Measurements from ENCODE around the gene ATXN1.

ATXN1 gene

GRCh38 chr6:16498237-16498636, 263.0 kb downstream of the ATXN1 start:
- H3K36me3 ChIP-seq (replicated peaks in 1 of 2; ENCODE audit: control insufficient read depth in 2 of 2, insufficient read depth in 2 of 2, low read length in 2 of 2) = no peaks in the 10 kb centered on the region
- H3K4me1 ChIP-seq (ENCODE audit: control insufficient read depth in 2 of 2, insufficient read depth in 1 of 2, low read depth in 1 of 2, low read length in 2 of 2) = peaks cover 13 to 17% of the 10 kb centered on the region in 2 donors
- no peak overlapping the region for H2BK15ac ChIP-seq (ENCODE audit: low read length)
- no peak overlapping the region for H3K18ac ChIP-seq (ENCODE audit: low read length)
- H3K27ac ChIP-seq (replicated peaks; ENCODE audit: low read length) = no peak overlapping the region
- H3K4me2 ChIP-seq (ENCODE audit: insufficient read depth, low read length, poor library complexity, severe bottlenecking) = no peak overlapping the region
- no peak overlapping the region for H2BK120ac ChIP-seq (ENCODE audit: low read depth, low read length)
- no peak overlapping the region for H2AK5ac ChIP-seq (ENCODE audit: low read depth, low read length)
- no peak overlapping the region for H2BK5ac ChIP-seq (ENCODE audit: low read length)
- H2AFZ ChIP-seq (ENCODE audit: low read length) = no peak overlapping the region
- no CpG with 5 or more reads among the region's 1 CpG for WGBS, 2 donors (ENCODE audit: extremely low coverage in 2 of 2, insufficient read length in 2 of 2, insufficient replicate concordance in 1 of 2)
- no peak overlapping the region for H3K4ac ChIP-seq (ENCODE audit: low read length)
- H3K4me3 ChIP-seq (ENCODE audit: low read length in 2 of 2) = no peak overlapping the region
- no peak overlapping the region for H3K14ac ChIP-seq (ENCODE audit: low read length)
- no peak overlapping the region for H3K9ac ChIP-seq (ENCODE audit: low read depth, low read length, poor library complexity)
- H3K79me1 ChIP-seq (ENCODE audit: low read depth, low read length) = no peaks in the 10 kb centered on the region
- no peak overlapping the region for H4K8ac ChIP-seq (ENCODE audit: low read depth, low read length)
- no peaks in the 10 kb centered on the region for H3K27me3 ChIP-seq (ENCODE audit: control insufficient read depth in 3 of 3, insufficient read depth in 3 of 3, low read depth in 1 of 3, low read length in 3 of 3)
- no peak overlapping the region for H2BK12ac ChIP-seq (ENCODE audit: low read length)
- no peak overlapping the region for H4K91ac ChIP-seq (ENCODE audit: low read depth, low read length, poor library complexity)
- DNase-seq (ENCODE audit: low spot score) = no peak
- H3K9me3 ChIP-seq (replicated peaks in 1 of 2; ENCODE audit: control insufficient read depth in 2 of 2, insufficient read depth in 1 of 2, low read depth in 1 of 2, low read length in 2 of 2) = no peaks in the 10 kb centered on the region
- H3K23ac ChIP-seq (ENCODE audit: low read depth, low read length, poor library complexity) = no peak overlapping the region

GRCh38 chr6:16496991-16497801, 264.1 kb downstream of the ATXN1 start:
- Histone ChIP-seq H3K23ac (ENCODE audit: low read depth, low read length, poor library complexity) (no peak overlapping the region), H3K79me1 (ENCODE audit: low read depth, low read length) (no peaks in the 10 kb centered on the region), H3K9me3 (replicated peaks in 1 of 2; ENCODE audit: control insufficient read depth in 2 of 2, insufficient read depth in 1 of 2, low read depth in 1 of 2, low read length in 2 of 2) (no peaks in the 10 kb centered on the region), H3K4me2 (ENCODE audit: insufficient read depth, low read length, poor library complexity, severe bottlenecking) (no peak overlapping the region), H2BK12ac (ENCODE audit: low read length) (no peak overlapping the region), H3K4ac (ENCODE audit: low read length) (no peak overlapping the region), H2AFZ (ENCODE audit: low read length) (peak overlapping the region; percentile 71), H2BK120ac (ENCODE audit: low read depth, low read length) (no peak overlapping the region), H3K4me1 (ENCODE audit: control insufficient read depth in 2 of 2, insufficient read depth in 1 of 2, low read depth in 1 of 2, low read length in 2 of 2) (peaks cover 13 to 17% of the 10 kb centered on the region in 2 donors), H3K27ac (replicated peaks; ENCODE audit: low read length) (peak overlapping the region; percentile 55), H3K18ac (ENCODE audit: low read length) (no peak overlapping the region), H2BK15ac (ENCODE audit: low read length) (no peak overlapping the region), H3K9ac (ENCODE audit: low read depth, low read length, poor library complexity) (no peak overlapping the region), H2AK5ac (ENCODE audit: low read depth, low read length) (no peak overlapping the region), H3K27me3 (ENCODE audit: control insufficient read depth in 3 of 3, insufficient read depth in 3 of 3, low read depth in 1 of 3, low read length in 3 of 3) (no peaks in the 10 kb centered on the region), H3K14ac (ENCODE audit: low read length) (no peak overlapping the region), H2BK5ac (ENCODE audit: low read length) (no peak overlapping the region), H3K4me3 (ENCODE audit: low read length in 2 of 2) (peak overlapping the region in 1 of 2 donors; percentile 34), H4K91ac (ENCODE audit: low read depth, low read length, poor library complexity) (no peak overlapping the region), H3K36me3 (replicated peaks in 1 of 2; ENCODE audit: control insufficient read depth in 2 of 2, insufficient read depth in 2 of 2, low read length in 2 of 2) (no peaks in the 10 kb centered on the region), H4K8ac (ENCODE audit: low read depth, low read length) (no peak overlapping the region)
- DNase-seq (ENCODE audit: low spot score) = no peak
- no CpG with 5 or more reads among the region's 11 CpGs for WGBS, 2 donors (ENCODE audit: extremely low coverage in 2 of 2, insufficient read length in 2 of 2, insufficient replicate concordance in 1 of 2)

DNA sequence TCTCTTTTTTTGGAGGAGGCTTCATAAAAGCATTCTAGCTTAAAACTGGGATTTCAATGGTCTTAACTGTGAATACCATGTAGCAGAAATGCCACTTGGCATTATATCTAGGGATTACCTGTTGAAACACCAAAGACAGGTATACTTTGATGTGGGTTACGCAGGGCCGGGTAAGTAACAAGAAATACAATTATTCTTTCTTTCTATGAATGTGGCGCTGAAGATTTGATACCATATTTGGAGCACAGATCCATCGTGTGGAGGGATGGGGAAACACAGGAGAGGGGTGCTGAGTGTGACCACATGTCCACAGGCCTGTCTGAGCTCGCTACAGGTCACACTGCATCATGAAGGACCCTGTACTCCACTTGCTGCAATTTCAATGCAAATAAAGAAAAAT, 265.1 kb downstream of the ATXN1 start:
- Histone ChIP-seq H2BK5ac (ENCODE audit: low read length) (no peak overlapping the region), H2BK12ac (ENCODE audit: low read length) (no peak overlapping the region), H3K4me1 (ENCODE audit: control insufficient read depth in 2 of 2, insufficient read depth in 1 of 2, low read depth in 1 of 2, low read length in 2 of 2) (peaks cover 13 to 17% of the 10 kb centered on the region in 2 donors), H3K9me3 (replicated peaks in 1 of 2; ENCODE audit: control insufficient read depth in 2 of 2, insufficient read depth in 1 of 2, low read depth in 1 of 2, low read length in 2 of 2) (no peaks in the 10 kb centered on the region), H2BK15ac (ENCODE audit: low read length) (no peak overlapping the region), H3K27ac (replicated peaks; ENCODE audit: low read length) (no peak overlapping the region), H3K14ac (ENCODE audit: low read length) (no peak overlapping the region), H3K23ac (ENCODE audit: low read depth, low read length, poor library complexity) (no peak overlapping the region), H3K18ac (ENCODE audit: low read length) (no peak overlapping the region), H3K27me3 (ENCODE audit: control insufficient read depth in 3 of 3, insufficient read depth in 3 of 3, low read depth in 1 of 3, low read length in 3 of 3) (no peaks in the 10 kb centered on the region), H3K79me1 (ENCODE audit: low read depth, low read length) (no peaks in the 10 kb centered on the region), H3K4ac (ENCODE audit: low read length) (no peak overlapping the region), H3K9ac (ENCODE audit: low read depth, low read length, poor library complexity) (no peak overlapping the region), H4K91ac (ENCODE audit: low read depth, low read length, poor library complexity) (no peak overlapping the region), H3K36me3 (replicated peaks in 1 of 2; ENCODE audit: control insufficient read depth in 2 of 2, insufficient read depth in 2 of 2, low read length in 2 of 2) (no peaks in the 10 kb centered on the region), H2AFZ (ENCODE audit: low read length) (peak overlapping the region; percentile 71), H2BK120ac (ENCODE audit: low read depth, low read length) (no peak overlapping the region), H4K8ac (ENCODE audit: low read depth, low read length) (no peak overlapping the region), H2AK5ac (ENCODE audit: low read depth, low read length) (no peak overlapping the region), H3K4me3 (ENCODE audit: low read length in 2 of 2) (no peak overlapping the region), H3K4me2 (ENCODE audit: insufficient read depth, low read length, poor library complexity, severe bottlenecking) (no peak overlapping the region)
- DNase-seq (ENCODE audit: low spot score) = no peak
- WGBS, 2 donors (ENCODE audit: extremely low coverage in 2 of 2, insufficient read length in 2 of 2, insufficient replicate concordance in 1 of 2) = no CpG with 5 or more reads among the region's 5 CpGs

- Histone ChIP-seq H3K18ac (ENCODE audit: low read length) (no peak overlapping the region), H3K4ac (ENCODE audit: low read length) (no peak overlapping the region)
- no peak for DNase-seq (ENCODE audit: low spot score)
Observed at GRCh38 chr6:16494793-16495192, 266.5 kb downstream of the ATXN1 start.

More at GRCh38 chr6:16494793-16495192, 266.5 kb downstream of the ATXN1 start:
- Histone ChIP-seq H3K79me1 (ENCODE audit: low read depth, low read length) (no peaks in the 10 kb centered on the region), H3K9ac (ENCODE audit: low read depth, low read length, poor library complexity) (no peak overlapping the region), H2AK5ac (ENCODE audit: low read depth, low read length) (no peak overlapping the region), H3K27ac (replicated peaks; ENCODE audit: low read length) (no peak overlapping the region), H2BK5ac (ENCODE audit: low read length) (no peak overlapping the region), H3K9me3 (replicated peaks in 1 of 2; ENCODE audit: control insufficient read depth in 2 of 2, insufficient read depth in 1 of 2, low read depth in 1 of 2, low read length in 2 of 2) (no peaks in the 10 kb centered on the region), H2BK120ac (ENCODE audit: low read depth, low read length) (no peak overlapping the region), H4K91ac (ENCODE audit: low read depth, low read length, poor library complexity) (no peak overlapping the region), H2BK15ac (ENCODE audit: low read length) (no peak overlapping the region), H3K36me3 (replicated peaks in 1 of 2; ENCODE audit: control insufficient read depth in 2 of 2, insufficient read depth in 2 of 2, low read length in 2 of 2) (no peaks in the 10 kb centered on the region), H3K14ac (ENCODE audit: low read length) (no peak overlapping the region), H3K4me2 (ENCODE audit: insufficient read depth, low read length, poor library complexity, severe bottlenecking) (no peak overlapping the region), H2BK12ac (ENCODE audit: low read length) (no peak overlapping the region), H3K27me3 (ENCODE audit: control insufficient read depth in 3 of 3, insufficient read depth in 3 of 3, low read depth in 1 of 3, low read length in 3 of 3) (no peaks in the 10 kb centered on the region), H3K23ac (ENCODE audit: low read depth, low read length, poor library complexity) (no peak overlapping the region), H2AFZ (ENCODE audit: low read length) (no peak overlapping the region), H3K4me3 (ENCODE audit: low read length in 2 of 2) (no peak overlapping the region), H4K8ac (ENCODE audit: low read depth, low read length) (no peak overlapping the region), H3K4me1 (ENCODE audit: control insufficient read depth in 2 of 2, insufficient read depth in 1 of 2, low read depth in 1 of 2, low read length in 2 of 2) (peaks cover 13 to 17% of the 10 kb centered on the region in 2 donors)
- WGBS, 2 donors (ENCODE audit: extremely low coverage in 2 of 2, insufficient read length in 2 of 2, insufficient replicate concordance in 1 of 2) = no CpG with 5 or more reads among the region's 3 CpGs
